ENCODE measurements around the gene PHTF1. TPM values are rescaled to one million over a fixed set of nuclear protein-coding genes. Genes with fewer than 3 reads are reported as not detected.

Gene PHTF1
- polyA plus RNA-seq, 1 donor from 2014 or later = 46.1 TPM

GRCh38 chr1:113647164-113647563 is 112.1 kb downstream of the PHTF1 start:
- Histone ChIP-seq H3K27me3 (ENCODE audit: insufficient read depth, low read depth, low read length) (no peaks in the 10 kb centered on the region), H2AFZ (ENCODE audit: low read depth, low read length) (no peak overlapping the region), H3K4me2 (ENCODE audit: low read length) (no peak overlapping the region), H3K36me3 (ENCODE audit: insufficient read depth, low read length) (peaks cover 3% of the 10 kb centered on the region), H4K20me1 (ENCODE audit: insufficient read depth) (no peaks in the 10 kb centered on the region), H3K9me3 (ENCODE audit: low read length) (no peaks in the 10 kb centered on the region), H3F3A (ENCODE audit: insufficient read depth, low read length, poor library complexity, severe bottlenecking) (no peaks in the 10 kb centered on the region), H3K9me2 (ENCODE audit: insufficient read depth, low read length) (no peaks in the 10 kb centered on the region), H3K79me2 (replicated peaks; ENCODE audit: insufficient read depth, low read length) (no peaks in the 10 kb centered on the region), H3K9ac (ENCODE audit: low read length) (no peak overlapping the region), H3K4me3 (ENCODE audit: low read length) (no peak overlapping the region), H3K27ac (ENCODE audit: low read length) (no peak overlapping the region)
- TF ChIP-seq EP300 (conservative IDR thresholded peaks at IDR 0.05; ENCODE audit: poor library complexity, severe bottlenecking) = no peak

Other genes starting within 250 kb of the PHTF1 start
- 33.2 and 33.7 TPM in 2 replicates for gene RSBN1, start 53.0 kb upstream of the PHTF1 start, polyA plus RNA-seq
- gene PTPN22, start 112.2 kb upstream of the PHTF1 start, polyA plus RNA-seq = 0.72 and 0.92 TPM in 2 replicates
- gene BCL2L15, start 128.1 kb upstream of the PHTF1 start, polyA plus RNA-seq = 2.6 and 4.7 TPM in 2 replicates
- 178 and 192 TPM in 2 replicates for gene AP4B1, start 145.3 kb upstream of the PHTF1 start, polyA plus RNA-seq
- gene DCLRE1B, start 145.8 kb upstream of the PHTF1 start, polyA plus RNA-seq = 7.3 and 8.7 TPM in 2 replicates
- 20.3 and 22.9 TPM in 2 replicates for gene HIPK1, start 169.8 kb upstream of the PHTF1 start, polyA plus RNA-seq
- not detected in 2 replicates for gene OLFML3, start 220.0 kb upstream of the PHTF1 start, polyA plus RNA-seq

Measured in neural cell (in vitro differentiated cells).